Right cardiac atrium (tissue), 5 donors: Measurements from ENCODE around the gene UBAP2. TPM values are rescaled to one million over a fixed set of nuclear protein-coding genes. Genes with fewer than 3 reads are reported as not detected.

Source experiments
- ATAC-seq, 2 donors: fragments of 200-7000 bp; cut with Tn5 transposase; one replicate each; pipeline versions ENCODE4 v1.8.0 to v1.9.1; 2020; ENCODE audit warnings: moderate library complexity in 2 of 2, mild to moderate bottlenecking in 1 of 2
- DNase-seq, 3 donors: peaks; one replicate each; pipeline ENCODE4 v3.0.0-alpha.2; 2020
- H3K27ac ChIP-seq: one replicate; pipeline ENCODE4 v1.5.1; 2013; ENCODE audit warnings: mild to moderate bottlenecking, low read length, control low read depth, moderate library complexity
- H3K27me3 ChIP-seq: one replicate; pipeline ENCODE4 v1.6.1; 2013; ENCODE audit not compliant: control insufficient read depth, insufficient read depth
- H3K4me1 ChIP-seq: one replicate; pipeline ENCODE4 v1.6.1; 2013; ENCODE audit warnings: low read length; ENCODE audit not compliant: control insufficient read depth, insufficient read depth
- H3K4me3 ChIP-seq: one replicate; pipeline ENCODE4 v1.5.1; 2013; ENCODE audit warnings: low read length, control low read depth
- H3K9me3 ChIP-seq: one replicate; pipeline ENCODE4 v1.6.1; 2013; ENCODE audit warnings: low read length; ENCODE audit not compliant: control insufficient read depth
- WGBS: extraction: QIAGEN DNeasy Blood & Tissue Kit; methylation state at CpG from one replicate; pipeline ENCODE4 v1.1.7; 2013; 5-methylcytosine and 5-hydroxymethylcytosine counted together
- intact Hi-C, 4 donors: fragments of 100-400 bp; cut with DNase I; formaldehyde crosslinking; loops; one replicate each; pipeline versions ENCODE4 v1.11.0 to v1.14.0; 2022 to 2023
- polyA plus RNA-seq: library from polyadenylated mRNA; stranded (reverse); fragments of 200-250 nt; gene quantifications from one replicate; pipeline ENCODE4 v1.2.3, GENCODE V29; 2013
- total RNA-seq, 4 donors: library from RNA; stranded (reverse); fragmentation: NEBNext Ultra II Directional; extraction: Animal tissue kit (Norgen Biotek cat#: 25700); gene quantifications; one replicate each; pipeline ENCODE4 v1.2.1, GENCODE V29; 2021
- donor health status: healthy with polysubstance abuse.
- donor health status: DM: no; HTN: yes; CAD: no.
- donor health status: DM: no; HTN: no; CAD: no.
- donor health status: DM: no; HTN: yes; CAD: no; lungs with severe emphysema.
- donor health status: DM: yes; HTN: yes; CAD: no.

UBAP2 gene
- total and polyA plus RNA-seq, 5 donors: 10.2 to 27.7 (median 26.4) TPM

DNA sequence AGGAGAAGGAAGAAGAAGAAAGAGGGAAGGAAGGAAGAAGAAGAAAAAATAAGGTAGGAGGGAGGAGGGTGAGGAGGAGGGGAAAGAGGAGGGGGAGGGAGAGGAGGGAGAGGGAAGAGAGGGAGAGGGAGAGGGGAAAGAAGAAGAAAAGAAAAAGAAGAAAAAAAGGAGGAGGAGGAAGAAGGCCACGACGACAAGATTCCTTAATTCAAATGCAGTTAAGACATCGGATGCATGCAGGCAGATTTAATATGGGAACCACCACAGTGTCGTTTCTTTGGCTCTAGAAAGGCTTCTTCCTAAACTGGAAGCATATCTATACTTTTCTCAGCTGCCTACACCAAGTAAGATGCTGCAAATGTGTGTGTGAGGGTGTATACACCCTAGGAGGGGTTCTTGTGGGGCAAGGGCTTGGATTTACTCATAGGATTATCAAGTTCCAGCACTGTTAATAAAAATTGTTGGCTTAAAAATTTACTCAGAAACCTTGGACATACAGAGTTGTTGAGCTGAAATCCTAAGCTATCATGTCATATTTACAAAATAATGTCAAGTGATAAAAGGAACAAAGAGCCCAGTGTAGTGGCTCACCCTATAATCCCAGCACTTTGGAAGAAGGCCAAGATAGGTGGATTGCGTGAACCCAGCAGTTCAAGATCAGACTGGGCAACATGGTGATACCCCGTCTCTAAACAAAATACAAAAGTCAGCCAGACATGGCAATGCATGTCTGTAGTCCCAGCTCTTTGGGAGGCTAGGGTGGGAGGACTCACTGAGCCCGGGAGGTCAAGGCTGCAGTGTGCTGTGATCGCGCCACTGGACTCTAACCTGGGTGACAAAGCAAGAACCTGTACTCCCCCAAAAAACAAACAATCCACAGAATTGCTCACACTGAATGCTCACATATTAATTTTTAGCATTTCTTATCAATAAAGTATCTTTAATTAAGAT, 108.5 kb downstream of the UBAP2 start:
- ATAC-seq: no peak
- WGBS: 80% methylated on average over 9 of the region's 9 CpGs

GRCh38 chr9:33934188-33934878, 114.4 kb downstream of the UBAP2 start:
- DNase-seq (no peak), ATAC-seq (no peak)
- no peak overlapping the region for H3K4me3 ChIP-seq
- WGBS: 72% methylated on average over 5 of the region's 5 CpGs
- no peaks in the 10 kb centered on the region for H3K4me1 ChIP-seq
- no peaks in the 10 kb centered on the region for H3K27me3 ChIP-seq
- H3K9me3 ChIP-seq: no peaks in the 10 kb centered on the region
- no peak overlapping the region for H3K27ac ChIP-seq
- intact Hi-C loops: no loop called here

More for the DNA sequence above, 108.5 kb downstream of the UBAP2 start:
- Histone ChIP-seq H3K9me3 (no peaks in the 10 kb centered on the region), H3K4me1 (no peaks in the 10 kb centered on the region), H3K27ac (no peak overlapping the region), H3K27me3 (no peaks in the 10 kb centered on the region), H3K4me3 (no peak overlapping the region)
- intact Hi-C loops: no loop called here
- no peak for DNase-seq

DNA sequence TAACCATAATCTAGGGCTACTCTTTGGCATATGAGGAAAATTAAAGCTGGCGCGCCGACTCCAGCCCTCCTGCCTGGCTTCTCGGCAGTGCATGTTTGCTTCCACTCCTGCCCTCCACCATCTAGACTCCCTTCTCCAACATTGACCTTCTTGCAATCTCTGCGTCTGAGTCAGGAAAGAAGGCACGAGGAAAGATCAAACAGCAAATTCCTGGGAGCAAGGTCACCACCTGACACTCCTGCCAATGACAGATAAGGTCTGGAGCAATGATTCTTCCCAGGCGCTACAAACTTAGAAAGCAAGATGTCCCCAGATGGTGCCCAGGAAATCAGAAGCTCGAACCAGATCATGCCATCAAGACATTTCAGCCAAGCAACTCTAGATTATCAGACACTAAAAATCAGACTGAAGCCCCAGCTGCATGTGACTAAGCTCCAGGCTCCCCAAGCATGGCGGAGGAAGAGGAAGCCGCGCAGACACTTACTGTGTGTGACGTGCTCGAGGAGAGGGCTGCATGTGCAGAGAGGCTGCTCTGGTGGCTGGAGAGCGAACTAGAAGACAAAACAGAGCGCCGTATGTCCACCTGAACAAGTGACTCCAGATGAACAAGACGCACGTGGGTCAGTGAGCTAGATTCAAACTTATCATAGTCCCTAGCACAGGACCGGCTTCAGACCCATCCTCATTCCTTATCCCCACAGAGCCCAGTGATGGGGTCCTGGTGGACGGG, 116.4 kb downstream of the UBAP2 start:
- no peak for DNase-seq
- WGBS: 87% methylated on average over 20 of the region's 20 CpGs
- intact Hi-C loops: no loop called here
- Histone ChIP-seq H3K9me3 (no peaks in the 10 kb centered on the region), H3K27me3 (no peaks in the 10 kb centered on the region), H3K4me3 (no peak overlapping the region), H3K27ac (no peak overlapping the region), H3K4me1 (no peaks in the 10 kb centered on the region)
- ATAC-seq: peak in 1 of 2 donors; percentile 19

DNA sequence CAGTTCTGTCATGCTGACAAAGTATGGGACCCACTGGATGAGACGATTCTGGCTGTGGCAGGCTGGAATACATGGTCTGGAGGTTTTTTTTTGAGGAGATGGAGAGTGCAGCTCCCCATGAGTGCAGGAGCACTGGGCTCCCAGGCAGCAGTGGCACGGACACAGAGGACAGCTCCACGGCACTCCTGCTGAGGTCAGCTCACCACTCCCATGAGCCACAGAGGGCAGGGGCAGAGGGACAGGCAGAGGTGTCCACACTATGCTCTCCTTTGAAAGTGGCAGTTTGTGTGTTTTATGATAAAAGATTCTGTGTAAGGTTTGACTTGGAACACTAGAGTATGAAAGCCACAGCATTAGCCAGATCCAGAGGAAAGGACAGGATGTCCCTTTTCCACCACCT, 117.4 kb downstream of the UBAP2 start:
- Histone ChIP-seq H3K27me3 (no peaks in the 10 kb centered on the region), H3K4me1 (no peaks in the 10 kb centered on the region), H3K27ac (no peak overlapping the region), H3K9me3 (no peaks in the 10 kb centered on the region), H3K4me3 (no peak overlapping the region)
- DNase-seq (no peak), ATAC-seq (no peak)
- intact Hi-C loops: no loop called here
- WGBS: 82% methylated on average over 3 of the region's 3 CpGs

DNA sequence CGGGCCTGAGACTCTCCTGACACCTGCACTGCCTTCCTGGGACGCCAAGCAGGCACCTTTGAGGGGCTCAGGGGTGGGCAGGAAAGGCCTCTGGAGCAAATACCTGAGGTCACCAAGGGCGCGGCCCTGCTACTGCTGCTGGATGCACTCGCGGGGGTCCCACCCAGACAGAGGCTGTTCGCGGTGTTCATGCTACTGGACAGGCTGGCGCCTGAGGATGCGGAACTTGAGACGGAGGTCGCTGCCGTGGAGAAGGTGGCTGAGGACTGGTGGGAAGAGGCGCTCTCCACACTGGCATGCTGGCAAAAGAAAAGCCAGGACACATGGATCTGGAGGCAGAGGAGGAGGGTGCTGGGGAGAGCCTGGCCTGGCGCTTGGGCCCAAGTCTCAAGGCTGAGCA, 121.0 kb downstream of the UBAP2 start:
- ATAC-seq (no peak), DNase-seq (no peak)
- Histone ChIP-seq H3K4me3 (no peak overlapping the region), H3K9me3 (no peaks in the 10 kb centered on the region), H3K4me1 (no peaks in the 10 kb centered on the region), H3K27me3 (no peaks in the 10 kb centered on the region), H3K27ac (no peak overlapping the region)
- WGBS: 94% methylated on average over 15 of the region's 15 CpGs
- intact Hi-C loops: loop anchor here in 1 of 4 donors (10.0 kb wide), 1 partner anchor 327 kb away; no protein-coding TSS in a partner anchor

GRCh38 chr9:33926746-33927485, 121.8 kb downstream of the UBAP2 start:
- H3K9me3 ChIP-seq: no peaks in the 10 kb centered on the region
- WGBS: 91% methylated on average over 17 of the region's 17 CpGs
- DNase-seq: peak in 1 of 3 donors; percentile 60
- H3K27ac ChIP-seq: no peak overlapping the region
- intact Hi-C loops: loop anchor here in 1 of 4 donors (10.0 kb wide), 1 partner anchor 328 kb away; no protein-coding TSS in a partner anchor
- ATAC-seq: no peak
- H3K4me3 ChIP-seq: no peak overlapping the region
- no peaks in the 10 kb centered on the region for H3K27me3 ChIP-seq
- no peaks in the 10 kb centered on the region for H3K4me1 ChIP-seq

- WGBS: 57% methylated on average over 17 of the region's 17 CpGs
- Histone ChIP-seq H3K27ac (no peak overlapping the region), H3K27me3 (no peaks in the 10 kb centered on the region), H3K4me3 (no peak overlapping the region), H3K4me1 (no peaks in the 10 kb centered on the region), H3K9me3 (no peaks in the 10 kb centered on the region)
- DNase-seq: peak in 2 of 3 donors; percentile 37 to 75
- intact Hi-C loops: loop anchor here in 1 of 4 donors (10.0 kb wide), 1 partner anchor 330 kb away; no protein-coding TSS in a partner anchor
- ATAC-seq: peak; percentile 59
These were observed 123.5 kb downstream of the UBAP2 start for GRCh38 chr9:33924978-33925797.

DNA sequence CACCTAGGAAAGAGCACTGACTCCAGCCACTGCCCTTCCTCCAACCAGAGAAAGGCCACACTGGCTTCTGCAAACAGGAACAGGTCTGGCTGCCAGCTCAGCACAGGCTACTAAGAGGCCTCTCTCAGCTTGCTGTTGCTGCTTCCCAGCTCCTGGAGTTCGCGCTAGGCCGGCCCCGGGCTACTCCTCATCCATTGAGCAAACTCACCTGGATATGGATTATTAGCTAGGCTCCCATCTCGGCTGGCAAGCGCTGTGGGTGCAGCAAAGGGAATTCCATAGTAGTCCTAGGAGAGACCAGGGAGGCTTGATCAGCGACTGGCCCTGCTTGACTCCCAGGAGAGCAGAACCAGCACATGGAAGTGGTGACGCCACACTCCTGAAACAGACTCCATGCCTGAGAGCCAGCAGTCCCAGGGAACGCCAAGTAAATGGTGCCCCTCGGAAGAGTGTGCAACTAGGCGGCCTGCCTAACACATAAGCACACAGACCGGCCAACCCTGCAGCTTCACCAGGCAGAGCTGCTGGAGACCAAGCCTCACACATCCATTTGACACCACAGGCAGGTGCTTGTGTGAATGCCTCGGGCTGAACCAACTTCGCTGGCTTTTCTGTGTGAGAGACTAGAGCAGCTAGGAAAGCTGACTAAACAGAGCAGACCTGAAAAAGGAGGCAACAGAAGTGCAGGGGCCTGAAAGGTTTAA, 124.5 kb downstream of the UBAP2 start:
- DNase-seq: no peak
- ATAC-seq: no peak
- WGBS: 83% methylated on average over 14 of the region's 14 CpGs

DNA sequence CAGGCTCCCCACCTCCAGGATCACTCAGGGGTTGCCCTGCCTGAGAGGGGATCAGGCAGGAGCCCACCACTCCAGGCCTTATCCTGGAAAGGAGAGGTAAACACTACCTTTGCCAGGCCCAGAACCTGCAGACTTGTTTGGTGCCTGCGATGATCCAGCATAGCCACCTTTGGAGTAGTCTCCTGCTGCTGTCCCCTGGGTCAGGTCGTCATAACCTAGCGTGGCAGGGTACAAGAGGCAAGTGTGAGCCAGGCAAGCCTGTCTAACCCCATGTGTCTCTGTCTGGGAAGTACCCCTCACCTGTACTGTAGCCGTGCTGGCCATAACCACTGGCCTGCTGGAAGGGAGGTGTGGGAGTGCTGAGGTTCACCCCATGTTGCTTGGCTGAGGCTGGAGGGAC, 125.6 kb downstream of the UBAP2 start:
- DNase-seq: no peak
- Histone ChIP-seq H3K9me3 (no peaks in the 10 kb centered on the region), H3K27me3 (no peaks in the 10 kb centered on the region), H3K4me3 (no peak overlapping the region), H3K4me1 (no peaks in the 10 kb centered on the region), H3K27ac (no peak overlapping the region)
- 89% methylated on average over 4 of the region's 4 CpGs for WGBS
- intact Hi-C loops: loop anchor here in 1 of 4 donors (10.0 kb wide), 1 partner anchor 332 kb away; no protein-coding TSS in a partner anchor
- no peak for ATAC-seq

More for the DNA sequence above, 124.5 kb downstream of the UBAP2 start:
- H3K27me3 ChIP-seq: no peaks in the 10 kb centered on the region
- H3K4me1 ChIP-seq: no peaks in the 10 kb centered on the region
- H3K4me3 ChIP-seq: no peak overlapping the region
- no peaks in the 10 kb centered on the region for H3K9me3 ChIP-seq
- intact Hi-C loops: loop anchor here in 1 of 4 donors (10.0 kb wide), 1 partner anchor 331 kb away; no protein-coding TSS in a partner anchor
- H3K27ac ChIP-seq: no peak overlapping the region
